Cardiac fibroblast (primary cell): Measurements from ENCODE around the gene TBC1D8.

Source experiments
- DNase-seq, 2 donors: peaks; one replicate each; pipeline versions ENCODE4 v3.0.0 to v3.0.0-alpha.2; 2010; ENCODE audit warnings: low read depth in 2 of 2
- H3K4me3 ChIP-seq, 2 donors: replicated peaks in 1 of 2; 1 replicate in 1 of 2; 2 replicates in 1 of 2; pipeline ENCODE4 v1.5.1; 2011; ENCODE audit warnings: low read depth in 2 of 2, low read length in 2 of 2, mild to moderate bottlenecking in 2 of 2, moderate library complexity in 1 of 2
- TF ChIP-seq, protein P1 (sequence below): IDR thresholded peaks from one replicate; pipeline ENCODE4 v1.5.1; 2011; ENCODE audit warnings: low read depth, mild to moderate bottlenecking, low read length, inconsistent platforms

Gene TBC1D8

DNA sequence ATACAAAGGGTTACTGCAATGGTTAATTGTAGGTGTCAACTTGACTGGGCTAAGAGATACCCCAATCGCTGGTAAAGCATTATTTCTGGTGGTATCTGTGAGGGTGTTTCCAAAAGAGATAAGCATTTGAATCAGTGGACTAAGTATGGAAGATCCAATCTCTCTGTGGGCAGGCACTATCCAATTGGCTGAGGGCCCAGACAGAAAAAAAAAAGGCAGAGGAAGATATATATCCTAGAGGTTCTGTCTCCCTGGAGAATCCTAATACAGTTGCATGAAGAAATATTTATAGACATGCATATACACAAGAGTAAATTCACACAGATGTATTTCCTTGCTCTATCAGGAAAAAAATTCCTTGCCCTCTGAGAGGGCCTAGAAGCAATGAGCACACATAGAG lies 43.9 kb downstream of the TBC1D8 start:
- TF ChIP-seq, protein P1, sequence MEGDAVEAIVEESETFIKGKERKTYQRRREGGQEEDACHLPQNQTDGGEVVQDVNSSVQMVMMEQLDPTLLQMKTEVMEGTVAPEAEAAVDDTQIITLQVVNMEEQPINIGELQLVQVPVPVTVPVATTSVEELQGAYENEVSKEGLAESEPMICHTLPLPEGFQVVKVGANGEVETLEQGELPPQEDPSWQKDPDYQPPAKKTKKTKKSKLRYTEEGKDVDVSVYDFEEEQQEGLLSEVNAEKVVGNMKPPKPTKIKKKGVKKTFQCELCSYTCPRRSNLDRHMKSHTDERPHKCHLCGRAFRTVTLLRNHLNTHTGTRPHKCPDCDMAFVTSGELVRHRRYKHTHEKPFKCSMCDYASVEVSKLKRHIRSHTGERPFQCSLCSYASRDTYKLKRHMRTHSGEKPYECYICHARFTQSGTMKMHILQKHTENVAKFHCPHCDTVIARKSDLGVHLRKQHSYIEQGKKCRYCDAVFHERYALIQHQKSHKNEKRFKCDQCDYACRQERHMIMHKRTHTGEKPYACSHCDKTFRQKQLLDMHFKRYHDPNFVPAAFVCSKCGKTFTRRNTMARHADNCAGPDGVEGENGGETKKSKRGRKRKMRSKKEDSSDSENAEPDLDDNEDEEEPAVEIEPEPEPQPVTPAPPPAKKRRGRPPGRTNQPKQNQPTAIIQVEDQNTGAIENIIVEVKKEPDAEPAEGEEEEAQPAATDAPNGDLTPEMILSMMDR, result no peak
- DNase-seq, result peak in 1 of 2 donors; percentile 29
- no peak overlapping the region for H3K4me3 ChIP-seq

DNA sequence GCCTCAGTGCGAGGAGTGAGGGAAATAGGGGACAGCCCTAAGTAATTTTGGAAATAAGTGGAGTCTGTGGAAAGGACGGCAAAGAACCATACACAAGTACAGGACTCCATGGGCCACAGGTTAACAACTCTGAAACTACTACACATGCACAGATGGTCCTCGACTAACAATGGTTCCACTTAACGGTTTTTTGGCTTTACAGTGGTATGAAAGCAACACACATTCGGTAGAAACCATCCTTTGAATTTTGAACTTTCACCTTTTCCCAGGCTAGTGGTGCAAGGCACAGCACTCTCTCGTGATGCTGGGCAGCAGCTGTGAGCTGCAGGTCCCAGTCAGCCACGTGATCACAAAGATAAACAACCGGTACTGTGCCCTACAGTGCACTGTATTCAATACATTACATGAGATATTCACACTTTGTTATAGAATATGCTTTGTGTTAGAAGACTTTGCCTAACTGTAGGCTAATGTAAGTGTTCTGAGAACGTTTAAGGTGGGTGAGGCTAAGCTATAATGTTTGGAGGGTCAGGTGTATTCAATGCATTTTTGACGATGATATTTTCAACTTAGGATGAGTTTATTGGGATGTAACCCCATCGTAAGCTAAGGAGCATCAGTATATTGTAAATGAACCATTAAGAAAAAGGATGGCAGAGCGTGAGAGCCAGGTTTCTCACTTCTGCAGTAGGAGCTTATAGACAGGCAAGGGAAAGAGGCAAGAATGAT lies 44.6 kb downstream of the TBC1D8 start:
- H3K4me3 ChIP-seq, result no peak overlapping the region
- no peak for DNase-seq
- TF ChIP-seq, protein P1, result no peak

DNA sequence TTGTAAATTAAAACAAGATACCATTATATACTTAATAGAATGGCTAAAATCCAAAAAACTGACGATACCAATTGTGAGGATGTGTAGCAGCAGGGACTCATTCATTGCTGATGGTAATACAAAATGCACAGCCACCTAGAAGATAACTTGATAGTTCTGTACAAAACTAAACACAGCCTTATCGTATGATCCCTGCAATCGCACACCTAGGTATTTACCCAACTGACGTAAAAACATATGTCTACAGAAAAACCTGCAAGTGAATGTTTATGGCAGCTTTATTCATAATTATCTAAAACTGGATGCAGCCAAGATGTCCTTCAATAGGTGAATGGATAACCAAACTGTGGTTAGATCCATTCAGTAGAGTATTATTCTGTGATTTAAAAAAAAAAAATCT lies 45.5 kb downstream of the TBC1D8 start:
- TF ChIP-seq, protein P1, result no peak
- no peak overlapping the region for H3K4me3 ChIP-seq
- no peak for DNase-seq

DNA sequence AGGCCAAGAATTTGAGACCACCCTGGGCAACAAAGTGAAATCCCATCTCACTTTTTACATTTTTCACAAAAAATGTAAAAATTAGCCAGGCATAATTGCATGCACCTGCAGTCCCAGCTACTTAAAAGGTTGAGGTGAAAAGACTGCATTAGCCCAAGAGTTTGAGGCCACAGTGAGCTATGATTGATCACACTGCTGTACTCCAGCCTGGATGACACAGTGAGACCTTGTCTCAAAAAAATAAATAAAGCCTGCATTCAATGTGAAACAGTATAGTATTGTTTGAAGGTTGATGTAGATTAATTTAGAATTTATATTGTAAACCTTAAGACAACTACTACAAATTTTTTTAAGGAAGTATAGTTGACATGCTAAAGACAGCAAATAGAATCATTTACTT lies 53.5 kb downstream of the TBC1D8 start:
- DNase-seq, result no peak
- H3K4me3 ChIP-seq, result no peak overlapping the region
- TF ChIP-seq, protein P1, result no peak

DNA sequence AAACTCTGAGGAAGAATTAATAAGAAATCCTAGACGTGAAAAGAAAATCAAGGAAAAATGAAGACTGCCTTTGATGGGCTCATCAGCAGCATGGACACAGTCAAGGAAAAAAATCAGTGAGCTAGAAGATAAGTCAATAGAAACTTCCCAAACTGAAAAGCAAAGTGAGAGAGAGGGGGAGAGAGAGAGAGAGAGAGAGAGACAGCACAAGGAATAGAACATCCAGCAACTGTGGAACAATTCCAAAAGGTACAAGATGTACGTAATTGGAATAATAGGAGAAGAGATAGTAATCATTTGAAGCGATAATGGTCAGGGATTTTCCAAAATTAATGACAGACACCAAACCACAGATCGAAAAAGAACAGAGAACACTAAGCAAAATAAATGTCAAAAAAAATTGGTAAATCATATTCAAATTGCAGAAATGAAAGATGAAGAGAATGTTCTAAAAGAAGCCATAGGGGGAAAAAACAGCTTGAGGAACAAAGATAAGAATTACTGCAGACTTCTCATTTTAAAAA lies 54.5 kb downstream of the TBC1D8 start:
- DNase-seq, result no peak
- TF ChIP-seq, protein P1, result no peak
- H3K4me3 ChIP-seq, result no peak overlapping the region

DNA sequence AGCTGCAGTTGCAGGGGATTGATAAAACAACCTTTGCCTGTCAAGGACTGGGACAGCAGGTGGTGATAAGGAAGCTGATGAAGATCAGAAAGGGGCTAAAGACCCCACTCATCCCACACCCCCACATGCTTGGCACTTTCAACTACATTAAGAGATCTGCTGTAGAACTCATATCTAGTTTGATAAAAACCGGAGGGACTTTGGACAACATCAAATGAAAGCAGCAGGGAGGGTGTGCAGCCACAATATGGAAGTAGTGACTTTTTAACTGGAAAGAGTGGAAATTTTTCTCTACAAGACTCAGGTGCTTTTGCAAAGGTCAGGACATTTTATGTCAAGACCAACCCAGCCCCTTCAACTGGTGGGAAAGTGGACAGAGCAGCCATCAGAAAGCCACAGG lies 56.8 kb downstream of the TBC1D8 start:
- DNase-seq, result no peak
- H3K4me3 ChIP-seq, result no peak overlapping the region
- TF ChIP-seq, protein P1, result no peak
